Neural crest cell (in vitro differentiated cells): ENCODE measurements around the gene MAP6. TPM values are rescaled to one million over a fixed set of nuclear protein-coding genes. Genes with fewer than 3 reads are reported as not detected.

Source experiments
- DNase-seq: peaks from one replicate; pipeline ENCODE4 v3.0.0; 2021; ENCODE audit warnings: low read depth, mixed read lengths, low spot score
- H3K27ac Mint-ChIP-seq: one replicate; pipeline ENCODE4 v1.8.0; 2021; ENCODE audit warnings: mild to moderate bottlenecking, mixed read lengths; ENCODE audit not compliant: unreplicated experiment
- H3K27me3 Mint-ChIP-seq: 2 replicates; pipeline ENCODE4 v1.8.0; 2021; ENCODE audit warnings: low read depth, mild to moderate bottlenecking, mixed read lengths
- H3K36me3 Mint-ChIP-seq: 2 replicates; pipeline ENCODE4 v1.8.0; 2021; ENCODE audit warnings: low read depth, mild to moderate bottlenecking, mixed read lengths
- H3K4me1 Mint-ChIP-seq: 2 replicates; pipeline ENCODE4 v1.8.0; 2021; ENCODE audit warnings: mixed read lengths
- H3K4me3 Mint-ChIP-seq: one replicate; pipeline ENCODE4 v1.8.0; 2021; ENCODE audit warnings: mild to moderate bottlenecking, mixed read lengths
- H3K9me3 Mint-ChIP-seq: 2 replicates; pipeline ENCODE4 v1.8.0; 2021; ENCODE audit warnings: mixed read lengths
- total RNA-seq: library from RNA; stranded (reverse); gene quantifications from 2 replicates; pipeline ENCODE4 v1.2.1, GENCODE V29; 2021
- TF ChIP-seq, protein P1 (sequence below): fragments of 200-600 bp; sonication (generic); conservative IDR thresholded peaks from 2 replicates; pipeline ENCODE4 v1.5.0; 2021; ENCODE audit warnings: antibody characterized with exemption, mild to moderate bottlenecking

Gene MAP6
- total RNA-seq, 1 donor from 2014 or later: 57.7 TPM

DNA sequence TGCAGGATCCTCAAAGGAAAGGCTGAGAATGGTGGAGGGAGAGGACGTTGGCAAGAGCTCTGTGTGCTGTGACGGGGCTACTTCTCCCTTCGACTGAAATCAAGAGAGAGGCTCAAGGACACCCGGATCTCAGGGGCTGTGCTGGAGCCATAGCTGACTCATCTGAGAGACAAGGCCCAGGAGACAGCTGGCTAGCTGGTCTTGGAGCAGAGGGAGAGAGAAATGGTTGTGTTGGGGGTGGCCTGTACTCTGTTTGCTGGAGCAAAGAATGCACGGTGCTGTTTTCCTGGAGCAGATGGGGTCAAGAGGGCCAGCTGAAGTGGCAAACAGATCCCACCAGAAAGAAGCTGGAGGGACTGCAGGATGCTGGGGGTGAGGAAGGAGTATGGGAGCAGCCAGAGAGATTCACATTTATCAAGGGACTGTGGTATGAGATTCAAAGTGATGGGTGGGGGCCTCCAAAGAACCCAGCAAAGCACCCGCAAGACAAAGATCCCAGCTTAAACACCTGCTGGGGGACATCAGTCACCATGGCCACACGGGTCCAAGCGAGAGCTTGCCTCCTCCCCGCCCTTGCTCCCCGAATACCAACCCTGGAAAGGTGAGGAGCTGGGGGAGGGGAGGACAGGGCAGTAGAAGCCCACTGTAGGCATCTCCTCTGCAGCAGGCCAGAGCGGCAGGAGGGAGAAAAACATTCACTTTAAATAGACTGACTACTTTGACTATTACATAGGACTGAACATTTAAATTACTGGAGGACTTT lies 40.8 kb downstream of the MAP6 start:
- peak overlapping the region; percentile 64 for H3K27ac Mint-ChIP-seq
- no peaks in the 10 kb centered on the region for H3K9me3 Mint-ChIP-seq
- DNase-seq: no peak
- TF ChIP-seq, protein P1, sequence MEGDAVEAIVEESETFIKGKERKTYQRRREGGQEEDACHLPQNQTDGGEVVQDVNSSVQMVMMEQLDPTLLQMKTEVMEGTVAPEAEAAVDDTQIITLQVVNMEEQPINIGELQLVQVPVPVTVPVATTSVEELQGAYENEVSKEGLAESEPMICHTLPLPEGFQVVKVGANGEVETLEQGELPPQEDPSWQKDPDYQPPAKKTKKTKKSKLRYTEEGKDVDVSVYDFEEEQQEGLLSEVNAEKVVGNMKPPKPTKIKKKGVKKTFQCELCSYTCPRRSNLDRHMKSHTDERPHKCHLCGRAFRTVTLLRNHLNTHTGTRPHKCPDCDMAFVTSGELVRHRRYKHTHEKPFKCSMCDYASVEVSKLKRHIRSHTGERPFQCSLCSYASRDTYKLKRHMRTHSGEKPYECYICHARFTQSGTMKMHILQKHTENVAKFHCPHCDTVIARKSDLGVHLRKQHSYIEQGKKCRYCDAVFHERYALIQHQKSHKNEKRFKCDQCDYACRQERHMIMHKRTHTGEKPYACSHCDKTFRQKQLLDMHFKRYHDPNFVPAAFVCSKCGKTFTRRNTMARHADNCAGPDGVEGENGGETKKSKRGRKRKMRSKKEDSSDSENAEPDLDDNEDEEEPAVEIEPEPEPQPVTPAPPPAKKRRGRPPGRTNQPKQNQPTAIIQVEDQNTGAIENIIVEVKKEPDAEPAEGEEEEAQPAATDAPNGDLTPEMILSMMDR: no peak
- no peak overlapping the region for H3K4me3 Mint-ChIP-seq
- no peaks in the 10 kb centered on the region for H3K36me3 Mint-ChIP-seq
- no peaks in the 10 kb centered on the region for H3K27me3 Mint-ChIP-seq
- H3K4me1 Mint-ChIP-seq: peaks cover 63% of the 10 kb centered on the region

DNA sequence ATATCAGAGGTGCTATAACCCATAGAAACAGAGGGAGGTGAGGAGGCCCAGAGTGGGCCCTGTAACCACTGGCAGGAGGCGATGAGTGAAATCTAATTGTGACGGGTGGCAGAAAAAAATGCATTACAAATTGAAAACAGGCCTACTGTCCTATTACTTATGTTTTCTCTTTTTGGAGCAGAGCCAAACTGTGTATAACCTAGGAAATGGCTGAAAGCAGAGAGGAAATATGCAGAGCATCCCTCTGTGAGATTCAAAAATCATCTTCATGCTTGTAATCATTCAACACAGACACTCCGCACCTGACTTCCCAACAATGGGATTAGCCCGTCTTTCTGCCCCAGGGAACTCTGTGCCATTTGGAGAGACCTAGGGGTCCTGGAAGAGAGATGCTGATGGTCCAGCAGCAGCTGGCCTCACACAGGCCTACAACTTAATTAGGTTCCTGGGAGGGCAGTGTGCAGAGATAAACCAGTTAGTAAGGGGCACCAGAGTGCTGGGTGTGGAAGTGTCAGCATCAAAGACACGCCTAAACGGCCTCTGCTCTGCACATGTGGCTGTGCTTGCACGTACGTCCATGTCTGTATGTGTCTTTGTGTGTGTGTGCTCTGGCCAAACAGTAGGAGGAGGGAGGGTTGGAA lies 41.8 kb downstream of the MAP6 start:
- H3K27ac Mint-ChIP-seq: peak overlapping the region; percentile 70
- H3K36me3 Mint-ChIP-seq: no peaks in the 10 kb centered on the region
- no peak for DNase-seq
- H3K4me3 Mint-ChIP-seq: no peak overlapping the region
- peaks cover 63% of the 10 kb centered on the region for H3K4me1 Mint-ChIP-seq
- TF ChIP-seq, protein P1: no peak
- no peaks in the 10 kb centered on the region for H3K9me3 Mint-ChIP-seq
- no peaks in the 10 kb centered on the region for H3K27me3 Mint-ChIP-seq

DNA sequence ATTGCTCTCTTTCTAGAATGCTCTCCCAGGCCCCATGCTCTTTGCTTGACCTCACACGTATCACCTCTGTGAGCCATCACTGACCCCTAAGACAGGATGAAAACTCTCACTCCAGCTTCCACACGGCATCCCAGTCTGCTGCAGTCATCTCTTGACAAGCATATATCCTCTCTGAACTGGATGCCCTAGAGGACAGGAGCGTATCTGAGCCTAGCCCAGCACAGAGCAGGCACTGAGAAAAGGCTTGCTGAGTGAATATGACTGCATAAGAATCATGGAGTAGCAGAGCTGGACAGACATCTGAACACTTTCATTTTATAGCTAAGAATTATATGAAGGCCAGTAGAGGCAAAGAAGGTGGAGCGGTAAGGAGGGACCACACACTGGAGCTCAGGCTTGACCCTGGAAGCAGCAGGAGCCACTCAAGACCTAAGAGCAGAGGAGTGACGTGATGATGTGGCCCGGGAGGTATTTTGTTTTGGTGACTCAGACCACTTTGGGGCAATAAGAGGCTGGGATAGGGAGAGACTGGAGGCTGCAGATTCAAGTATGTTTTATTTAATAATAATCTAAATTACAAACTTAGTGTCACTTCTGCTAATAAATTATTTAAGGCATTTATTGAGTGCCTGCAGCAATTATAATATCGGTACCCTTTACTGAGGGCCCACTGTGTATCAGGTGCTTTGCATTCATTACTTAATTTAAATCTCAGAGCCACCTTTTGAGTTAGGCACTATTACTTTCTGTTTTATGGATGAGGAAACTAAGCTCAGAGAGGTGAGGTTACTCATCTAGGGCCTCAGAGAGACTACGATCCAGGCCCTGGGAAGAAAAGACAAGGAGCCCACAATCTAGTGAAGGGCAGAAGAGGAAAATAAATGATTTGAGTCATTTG lies 42.6 kb downstream of the MAP6 start:
- H3K4me1 Mint-ChIP-seq: peaks cover 57% of the 10 kb centered on the region
- H3K9me3 Mint-ChIP-seq: no peaks in the 10 kb centered on the region
- TF ChIP-seq, protein P1: no peak
- H3K36me3 Mint-ChIP-seq: no peaks in the 10 kb centered on the region
- H3K4me3 Mint-ChIP-seq: no peak overlapping the region
- no peaks in the 10 kb centered on the region for H3K27me3 Mint-ChIP-seq
- peak overlapping the region; percentile 70 for H3K27ac Mint-ChIP-seq
- DNase-seq: no peak

DNA sequence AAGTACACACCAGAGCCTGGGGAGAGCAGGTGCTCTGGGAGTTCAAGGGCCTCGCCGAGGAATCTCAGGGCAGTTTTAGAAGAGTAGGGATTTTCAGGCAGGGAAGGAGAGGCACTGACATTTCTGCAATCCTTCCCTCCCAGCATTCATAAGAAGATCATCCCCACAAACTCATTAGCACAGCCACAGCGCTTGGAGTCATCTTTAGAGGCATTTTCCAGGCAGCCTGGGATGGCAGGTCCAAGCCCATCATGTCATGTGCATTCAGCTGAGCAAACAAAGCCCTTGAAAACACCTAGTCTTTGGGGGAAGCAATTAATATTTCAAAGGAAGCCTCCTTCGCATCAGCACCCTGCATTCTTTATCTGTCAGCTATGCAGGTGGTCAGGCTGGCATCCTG lies 43.8 kb downstream of the MAP6 start:
- Mint-ChIP-seq H3K4me1 (peaks cover 53% of the 10 kb centered on the region), H3K27me3 (no peaks in the 10 kb centered on the region), H3K36me3 (no peaks in the 10 kb centered on the region), H3K4me3 (peak overlapping the region; percentile 13), H3K27ac (peak overlapping the region; percentile 0), H3K9me3 (no peaks in the 10 kb centered on the region)
- TF ChIP-seq, protein P1: no peak
- no peak for DNase-seq

DNA sequence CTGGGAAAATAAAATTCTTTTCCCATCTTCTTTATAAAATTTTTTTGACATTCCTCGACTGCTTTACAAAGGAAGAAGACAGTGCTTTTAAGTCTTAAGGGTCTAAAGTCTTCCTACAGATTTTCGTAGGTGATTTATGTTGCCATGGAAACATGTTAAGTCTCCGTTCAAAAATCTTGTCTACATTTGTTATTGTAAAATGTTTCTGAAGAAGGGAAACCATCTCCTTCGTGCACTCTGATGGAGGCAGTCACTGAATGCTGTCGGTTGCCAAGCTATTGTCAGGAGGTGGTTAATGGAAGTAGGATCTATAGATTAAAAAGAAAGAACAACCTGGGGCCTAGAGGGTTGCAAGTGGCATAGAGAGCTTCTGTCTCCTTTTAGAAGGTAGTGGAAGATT lies 52.6 kb downstream of the MAP6 start:
- Mint-ChIP-seq H3K4me1 (peaks cover 37% of the 10 kb centered on the region), H3K27ac (no peak overlapping the region), H3K36me3 (no peaks in the 10 kb centered on the region), H3K9me3 (no peaks in the 10 kb centered on the region), H3K4me3 (no peak overlapping the region), H3K27me3 (no peaks in the 10 kb centered on the region)
- TF ChIP-seq, protein P1: no peak
- DNase-seq: no peak
